Measurements from ENCODE around the gene KCNIP3. TPM values are rescaled to one million over a fixed set of nuclear protein-coding genes. Genes with fewer than 3 reads are reported as not detected.
A peak's percentile ranks its signal among the peaks of the same experiment; 100 is the strongest.
"Not testable (repeated sequence)": the region's sequence is repeated elsewhere in the genome, so short reads cannot be mapped to it uniquely, and the experiment has no call there.

Gene KCNIP3
- total RNA-seq, 2 donors from 2014 or later: 1.5 to 2.3 TPM

- no peaks in the 10 kb centered on the region for H3K27me3 ChIP-seq
- no peaks in the 10 kb centered on the region for H3K36me3 ChIP-seq
- intact Hi-C loops (cut with DNase I): no loop called here
Measured at GRCh38 chr2:95399061-95399460, 101.9 kb downstream of the KCNIP3 start.

GRCh38 chr2:95401480-95401879, 104.3 kb downstream of the KCNIP3 start:
- Histone ChIP-seq H3K9me3 (no peaks in the 10 kb centered on the region), H3K9ac (ENCODE audit: low read depth in 2 of 2, low read length in 2 of 2) (peak overlapping the region; percentile 81 to 89), H3K4me1 (no peaks in the 10 kb centered on the region), H3K4me3 (peak overlapping the region; percentile 84), H3K36me3 (no peaks in the 10 kb centered on the region), H3K27ac (no peak overlapping the region), H3K27me3 (no peaks in the 10 kb centered on the region)
- TF ChIP-seq CTCF (IDR thresholded peaks at IDR 0.05): no peak
- intact Hi-C loops (cut with DNase I): no loop called here
- DNase-seq: no peak

More at GRCh38 chr2:95399061-95399460, 101.9 kb downstream of the KCNIP3 start:
- no peaks in the 10 kb centered on the region for H3K4me1 ChIP-seq
- H3K27ac ChIP-seq: no peak overlapping the region
- H3K4me3 ChIP-seq: no peak overlapping the region
- no peak for TF ChIP-seq CTCF (IDR thresholded peaks at IDR 0.05)
- no peak for DNase-seq
- no peaks in the 10 kb centered on the region for H3K9me3 ChIP-seq
- no peak overlapping the region for H3K9ac ChIP-seq (ENCODE audit: low read depth in 2 of 2, low read length in 2 of 2)

- intact Hi-C loops (cut with DNase I); H3K9me3 ChIP-seq; H3K27me3 ChIP-seq; H3K4me1 ChIP-seq; H3K36me3 ChIP-seq: not testable (repeated sequence)
- H3K9ac ChIP-seq (ENCODE audit: low read depth in 2 of 2, low read length in 2 of 2): peak overlapping the region; percentile 81 to 89
- H3K4me3 ChIP-seq: peak overlapping the region; percentile 84
- DNase-seq: peak; percentile 49
- peak overlapping the region; percentile 68 for H3K27ac ChIP-seq
Measured at GRCh38 chr2:95402004-95402369, 104.8 kb downstream of the KCNIP3 start.

GRCh38 chr2:95402370-95403203, 105.4 kb downstream of the KCNIP3 start, which contains the start of gene FAHD2A:
Gene FAHD2A, plus strand, starts transcription at chr2:95402708. Its CDS starts 2,851 bp downstream, at chr2:95405559.
- Histone ChIP-seq H3K4me1 (no peaks in the 10 kb centered on the region), H3K27me3 (no peaks in the 10 kb centered on the region), H3K4me3 (peak within 1 kb of the TSS; percentile 84), H3K9ac (ENCODE audit: low read depth in 2 of 2, low read length in 2 of 2) (peak within 1 kb of the TSS; percentile 81 to 89), H3K9me3 (no peaks in the 10 kb centered on the region), H3K27ac (peak within 1 kb of the TSS; percentile 68), H3K36me3 (no peaks in the 10 kb centered on the region)
- intact Hi-C loops (cut with DNase I): no loop called here
- TF ChIP-seq CTCF (IDR thresholded peaks at IDR 0.05): no peak
- DNase-seq: peak; percentile 98

- peak overlapping the region; percentile 84 for H3K4me3 ChIP-seq
- H3K27me3 ChIP-seq; H3K4me1 ChIP-seq; H3K9me3 ChIP-seq; H3K36me3 ChIP-seq; intact Hi-C loops (cut with DNase I): not testable (repeated sequence)
- peak; percentile 45 for DNase-seq
- peak overlapping the region; percentile 68 for H3K27ac ChIP-seq
- H3K9ac ChIP-seq (ENCODE audit: low read depth in 2 of 2, low read length in 2 of 2): peak overlapping the region; percentile 81 to 89
Measured at GRCh38 chr2:95403204-95403721, 106.1 kb downstream of the KCNIP3 start.

GRCh38 chr2:95403824-95404223, 106.7 kb downstream of the KCNIP3 start:
- intact Hi-C loops (cut with DNase I); H3K27me3 ChIP-seq; H3K27ac ChIP-seq; H3K9me3 ChIP-seq; H3K4me3 ChIP-seq; H3K36me3 ChIP-seq; H3K4me1 ChIP-seq; DNase-seq: not testable (repeated sequence)
- peak overlapping the region in 1 of 2 donors; percentile 81 for H3K9ac ChIP-seq (ENCODE audit: low read depth in 2 of 2, low read length in 2 of 2)

- H3K27ac ChIP-seq; intact Hi-C loops (cut with DNase I); H3K36me3 ChIP-seq; H3K4me3 ChIP-seq; H3K9me3 ChIP-seq; H3K27me3 ChIP-seq; H3K4me1 ChIP-seq; DNase-seq; H3K9ac ChIP-seq (ENCODE audit: low read depth in 2 of 2, low read length in 2 of 2): not testable (repeated sequence)
Measured at GRCh38 chr2:95404676-95405075, 107.5 kb downstream of the KCNIP3 start.

- not testable (repeated sequence) for H3K27me3 ChIP-seq; H3K4me3 ChIP-seq; H3K27ac ChIP-seq; H3K9me3 ChIP-seq; H3K36me3 ChIP-seq; H3K4me1 ChIP-seq; DNase-seq; H3K9ac ChIP-seq (ENCODE audit: low read depth in 2 of 2, low read length in 2 of 2)
- intact Hi-C loops (cut with DNase I): loop anchor here (5.0 kb wide), 1 partner anchor 311 kb away; no protein-coding TSS in a partner anchor
Measured at GRCh38 chr2:95411239-95411638, 114.1 kb downstream of the KCNIP3 start.
